ENCODE results near the gene NRL.

The NRL gene

GRCh38 chr14:24130380-24130716, 15.6 kb upstream of the NRL start, which contains the start of gene FITM1:
FITM1 (plus strand) TSS chr14:24130659; CDS start chr14:24131564, 905 bp downstream.
- TF ChIP-seq, protein P1, sequence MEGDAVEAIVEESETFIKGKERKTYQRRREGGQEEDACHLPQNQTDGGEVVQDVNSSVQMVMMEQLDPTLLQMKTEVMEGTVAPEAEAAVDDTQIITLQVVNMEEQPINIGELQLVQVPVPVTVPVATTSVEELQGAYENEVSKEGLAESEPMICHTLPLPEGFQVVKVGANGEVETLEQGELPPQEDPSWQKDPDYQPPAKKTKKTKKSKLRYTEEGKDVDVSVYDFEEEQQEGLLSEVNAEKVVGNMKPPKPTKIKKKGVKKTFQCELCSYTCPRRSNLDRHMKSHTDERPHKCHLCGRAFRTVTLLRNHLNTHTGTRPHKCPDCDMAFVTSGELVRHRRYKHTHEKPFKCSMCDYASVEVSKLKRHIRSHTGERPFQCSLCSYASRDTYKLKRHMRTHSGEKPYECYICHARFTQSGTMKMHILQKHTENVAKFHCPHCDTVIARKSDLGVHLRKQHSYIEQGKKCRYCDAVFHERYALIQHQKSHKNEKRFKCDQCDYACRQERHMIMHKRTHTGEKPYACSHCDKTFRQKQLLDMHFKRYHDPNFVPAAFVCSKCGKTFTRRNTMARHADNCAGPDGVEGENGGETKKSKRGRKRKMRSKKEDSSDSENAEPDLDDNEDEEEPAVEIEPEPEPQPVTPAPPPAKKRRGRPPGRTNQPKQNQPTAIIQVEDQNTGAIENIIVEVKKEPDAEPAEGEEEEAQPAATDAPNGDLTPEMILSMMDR (IDR thresholded peaks at IDR 0.05) = no peak
- no peak within 1 kb of the TSS for H3K4me3 ChIP-seq (ENCODE audit: low read depth, low read length)
- no peak within 1 kb of the TSS for H3K9ac ChIP-seq
- H3K79me2 ChIP-seq = no peaks in the 10 kb centered on the region
- H3K27me3 ChIP-seq (ENCODE audit: control insufficient read depth, insufficient read depth, low read length) = no peaks in the 10 kb centered on the region
- no peak within 1 kb of the TSS for H2AFZ ChIP-seq
- peak within 1 kb of the TSS; percentile 11 for H3K27ac ChIP-seq
- H3K9me3 ChIP-seq (ENCODE audit: control insufficient read depth, low read length) = no peaks in the 10 kb centered on the region
- no peaks in the 10 kb centered on the region for H3K4me1 ChIP-seq
- H3K36me3 ChIP-seq (ENCODE audit: control insufficient read depth, insufficient read depth, low read length) = no peaks in the 10 kb centered on the region
- H3K4me2 ChIP-seq (ENCODE audit: low read length) = no peak within 1 kb of the TSS

- TF ChIP-seq, protein P1 (IDR thresholded peaks at IDR 0.05) = no peak
- H3K4me1 ChIP-seq = no peaks in the 10 kb centered on the region
- H3K27me3 ChIP-seq (ENCODE audit: control insufficient read depth, insufficient read depth, low read length) = no peaks in the 10 kb centered on the region
- H3K79me2 ChIP-seq = no peaks in the 10 kb centered on the region
- no peaks in the 10 kb centered on the region for H3K36me3 ChIP-seq (ENCODE audit: control insufficient read depth, insufficient read depth, low read length)
- no peak overlapping the region for H3K9ac ChIP-seq
- H3K4me3 ChIP-seq (ENCODE audit: low read depth, low read length) = no peak overlapping the region
- H3K4me2 ChIP-seq (ENCODE audit: low read length) = no peak overlapping the region
- no peak overlapping the region for H3K27ac ChIP-seq
- H3K9me3 ChIP-seq (ENCODE audit: control insufficient read depth, low read length) = no peaks in the 10 kb centered on the region
- H2AFZ ChIP-seq = no peak overlapping the region
Measured at GRCh38 chr14:24129410-24129998, 14.8 kb upstream of the NRL start.

DNA sequence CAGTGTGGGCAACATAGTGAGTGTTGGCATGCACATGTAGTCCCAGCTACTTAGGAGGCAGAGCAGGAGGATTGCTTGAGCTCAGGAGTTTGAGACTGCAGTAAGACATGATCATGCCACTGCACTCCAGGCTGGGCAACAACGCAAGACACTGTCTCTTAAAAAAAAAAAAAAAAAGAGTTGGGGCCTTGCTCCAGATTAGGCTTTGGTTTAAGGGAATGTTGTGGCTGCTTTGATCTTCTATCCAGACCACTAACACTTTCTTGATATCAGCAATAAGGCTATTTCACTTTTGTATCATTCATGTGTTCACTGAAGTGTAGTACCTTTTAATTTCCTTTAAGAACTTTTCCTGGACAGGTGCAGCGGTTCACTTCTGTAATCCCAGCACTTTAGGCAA, 12.9 kb upstream of the NRL start:
- H3K4me1 ChIP-seq = no peaks in the 10 kb centered on the region
- H3K36me3 ChIP-seq (ENCODE audit: control insufficient read depth, insufficient read depth, low read length) = no peaks in the 10 kb centered on the region
- no peaks in the 10 kb centered on the region for H3K27me3 ChIP-seq (ENCODE audit: control insufficient read depth, insufficient read depth, low read length)
- H3K9ac ChIP-seq = no peak overlapping the region
- TF ChIP-seq, protein P1 (IDR thresholded peaks at IDR 0.05) = no peak
- H3K4me3 ChIP-seq (ENCODE audit: low read depth, low read length) = no peak overlapping the region
- no peak overlapping the region for H3K4me2 ChIP-seq (ENCODE audit: low read length)
- no peaks in the 10 kb centered on the region for H3K79me2 ChIP-seq
- H3K9me3 ChIP-seq (ENCODE audit: control insufficient read depth, low read length) = no peaks in the 10 kb centered on the region
- no peak overlapping the region for H2AFZ ChIP-seq
- no peak overlapping the region for H3K27ac ChIP-seq

DNA sequence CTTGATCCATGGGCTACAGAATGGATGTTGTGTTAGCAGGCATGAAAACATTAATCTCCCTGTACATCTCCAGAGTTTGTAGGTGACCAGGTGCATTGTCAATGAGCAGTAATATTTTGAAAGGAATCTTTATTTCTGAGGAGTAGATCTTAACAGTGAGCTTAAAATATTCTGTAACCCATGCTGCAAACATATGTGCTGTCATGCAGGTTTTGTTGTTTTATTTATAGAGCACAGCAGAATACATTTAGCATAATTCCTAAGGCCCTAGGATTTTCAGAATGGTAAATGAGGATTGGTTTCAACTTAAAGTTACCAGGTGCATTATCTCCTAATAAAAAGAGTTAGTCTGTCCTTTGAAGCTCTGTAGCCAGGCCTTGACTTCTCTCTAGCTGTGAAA, 12.2 kb upstream of the NRL start:
- Histone ChIP-seq H3K4me3 (ENCODE audit: low read depth, low read length) (no peak overlapping the region), H3K4me1 (no peaks in the 10 kb centered on the region), H3K27me3 (ENCODE audit: control insufficient read depth, insufficient read depth, low read length) (no peaks in the 10 kb centered on the region), H3K36me3 (ENCODE audit: control insufficient read depth, insufficient read depth, low read length) (no peaks in the 10 kb centered on the region), H2AFZ (no peak overlapping the region), H3K79me2 (no peaks in the 10 kb centered on the region), H3K9ac (no peak overlapping the region), H3K4me2 (ENCODE audit: low read length) (no peak overlapping the region), H3K9me3 (ENCODE audit: control insufficient read depth, low read length) (no peaks in the 10 kb centered on the region), H3K27ac (no peak overlapping the region)
- TF ChIP-seq, protein P1 (IDR thresholded peaks at IDR 0.05) = no peak
